Right ventricle myocardium superior (tissue), 1 donor: ENCODE results near the gene SLC35F1. TPM values are rescaled to one million over a fixed set of nuclear protein-coding genes. Genes with fewer than 3 reads are reported as not detected.
"Not testable (repeated sequence)": the region's sequence is repeated elsewhere in the genome, so short reads cannot be mapped to it uniquely, and the experiment has no call there.

Experiments used
- ATAC-seq: fragments of 200-7000 bp; cut with Tn5 transposase; one replicate; pipeline ENCODE4 v1.9.1; 2020; ENCODE audit warnings: mild to moderate bottlenecking; ENCODE audit not compliant: poor library complexity
- DNase-seq: peaks from one replicate; pipeline ENCODE4 v3.0.0-alpha.2; 2020
- intact Hi-C: fragments of 100-400 bp; cut with DNase I; formaldehyde crosslinking; loops from one replicate; pipeline ENCODE4 v1.11.2; 2022
- long read RNA-seq: library from polyadenylated mRNA; unstranded; transcript quantifications from one replicate; pipeline ENCODE4 v2.0.0, GENCODE V29; 2021
- total RNA-seq: library from RNA; stranded (reverse); fragmentation: NEBNext Ultra II Directional; extraction: Animal tissue kit (Norgen Biotek cat#: 25700); gene quantifications from one replicate; pipeline ENCODE4 v1.2.1, GENCODE V29; 2021
- donor health status: DM: no; HTN: yes; CAD: no; lungs with severe emphysema.

The SLC35F1 gene
- total RNA-seq: 4.8 TPM
- long read RNA-seq, partial matches to known transcripts: 4 of 5 reads
- long read RNA-seq, other reads (novel, unspliced or antisense): 1 of 5 reads

DNA sequence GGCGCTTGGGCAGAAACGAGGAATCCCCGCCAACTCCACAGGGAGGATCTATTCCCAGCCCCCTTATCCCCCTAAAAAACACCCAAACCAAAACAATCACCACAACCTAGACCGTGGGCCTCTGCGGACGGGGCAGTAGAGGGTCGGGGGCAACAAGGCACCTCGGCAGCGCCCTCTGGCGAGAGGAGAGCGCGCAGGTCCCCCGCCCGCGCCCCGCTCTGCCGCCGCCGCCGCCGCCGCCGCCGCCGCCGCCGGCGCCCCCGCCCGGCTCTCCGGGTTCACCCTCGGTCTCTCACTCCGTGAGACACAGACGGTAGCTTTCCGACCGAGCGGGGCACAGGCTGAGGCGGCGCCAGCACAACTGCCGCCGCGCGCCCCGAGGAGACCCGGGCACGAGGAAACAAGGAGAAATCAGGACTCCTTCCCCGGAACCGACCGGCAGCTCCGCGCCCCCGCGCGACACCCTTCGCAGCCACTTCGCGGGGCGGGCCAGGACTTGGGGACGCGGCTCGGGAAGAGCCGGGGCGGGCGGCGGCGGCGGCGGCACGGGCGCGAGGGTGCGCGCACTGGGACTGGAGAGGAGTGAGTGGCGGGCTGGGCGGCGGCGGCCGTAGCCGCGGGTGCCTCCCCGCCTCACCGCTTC is at the start of gene SLC35F1:
TSS of gene SLC35F1 (plus strand) at position 307 of the 643 bp plus-strand sequence.
- ATAC-seq: peak; percentile 83
- intact Hi-C loops: no loop called here

DNA sequence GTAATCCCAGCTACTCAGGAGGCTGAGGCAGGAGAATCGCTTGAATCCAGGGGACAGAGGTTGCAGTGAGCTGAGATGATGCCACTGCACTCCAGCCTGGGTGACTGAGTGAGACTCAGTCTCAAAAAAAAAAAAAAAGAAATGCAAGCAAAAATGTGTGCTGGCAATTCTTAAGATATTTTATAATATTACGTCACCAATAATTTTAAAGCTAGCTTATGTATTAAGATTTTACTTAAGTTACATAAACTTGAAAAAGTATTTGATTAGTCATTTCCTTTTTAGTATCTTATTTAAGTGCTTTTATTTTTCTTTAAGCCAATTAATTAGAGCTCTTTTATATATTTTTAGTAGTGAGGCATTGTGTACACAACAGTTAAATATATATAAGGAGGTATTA is 48.5 kb upstream of the SLC35F1 start:
- ATAC-seq, DNase-seq, intact Hi-C loops: not testable (repeated sequence)

More for the DNA sequence above, at the start of gene SLC35F1:
- peak; percentile 26 for DNase-seq

DNA sequence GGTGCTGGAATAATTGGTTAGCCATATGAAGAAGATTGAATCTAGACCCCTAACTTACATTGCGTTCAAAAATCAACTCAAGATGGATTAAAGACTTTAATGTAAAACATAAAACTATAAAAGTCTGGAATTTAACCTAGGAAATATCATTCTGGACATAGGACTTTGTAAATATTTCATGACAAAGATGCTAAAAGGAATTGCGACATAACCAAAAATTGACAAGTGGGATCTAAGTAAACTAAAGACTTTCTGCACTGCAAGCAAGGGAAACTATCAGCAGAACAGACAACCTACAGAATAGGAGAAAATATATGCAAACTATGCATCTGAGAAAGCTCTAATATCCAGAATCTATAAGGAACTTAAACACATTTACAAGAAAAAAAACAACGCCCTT is 45.5 kb upstream of the SLC35F1 start:
- ATAC-seq (no peak), DNase-seq (no peak)
- intact Hi-C loops: no loop called here

DNA sequence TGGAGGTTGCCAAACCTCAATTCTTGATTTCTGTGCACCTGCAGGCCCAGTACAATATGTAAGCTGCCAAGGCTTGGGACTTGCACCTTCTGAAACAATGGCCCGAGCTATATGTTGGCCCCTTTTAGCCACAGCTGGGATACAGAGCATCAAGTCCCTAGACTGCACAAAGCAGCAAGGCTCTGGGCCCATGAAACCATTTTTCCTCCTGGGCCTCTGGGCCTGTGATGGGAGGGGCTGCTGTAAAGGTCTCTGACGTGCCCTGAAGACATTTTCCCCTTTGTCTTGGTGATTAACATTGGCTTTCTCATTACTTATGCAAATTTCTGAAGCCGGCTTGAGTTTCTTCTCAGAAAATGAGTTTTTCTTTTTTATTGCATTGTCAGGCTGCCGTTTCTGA is 40.5 kb upstream of the SLC35F1 start:
- no peak for ATAC-seq
- no peak for DNase-seq
- intact Hi-C loops: no loop called here

DNA sequence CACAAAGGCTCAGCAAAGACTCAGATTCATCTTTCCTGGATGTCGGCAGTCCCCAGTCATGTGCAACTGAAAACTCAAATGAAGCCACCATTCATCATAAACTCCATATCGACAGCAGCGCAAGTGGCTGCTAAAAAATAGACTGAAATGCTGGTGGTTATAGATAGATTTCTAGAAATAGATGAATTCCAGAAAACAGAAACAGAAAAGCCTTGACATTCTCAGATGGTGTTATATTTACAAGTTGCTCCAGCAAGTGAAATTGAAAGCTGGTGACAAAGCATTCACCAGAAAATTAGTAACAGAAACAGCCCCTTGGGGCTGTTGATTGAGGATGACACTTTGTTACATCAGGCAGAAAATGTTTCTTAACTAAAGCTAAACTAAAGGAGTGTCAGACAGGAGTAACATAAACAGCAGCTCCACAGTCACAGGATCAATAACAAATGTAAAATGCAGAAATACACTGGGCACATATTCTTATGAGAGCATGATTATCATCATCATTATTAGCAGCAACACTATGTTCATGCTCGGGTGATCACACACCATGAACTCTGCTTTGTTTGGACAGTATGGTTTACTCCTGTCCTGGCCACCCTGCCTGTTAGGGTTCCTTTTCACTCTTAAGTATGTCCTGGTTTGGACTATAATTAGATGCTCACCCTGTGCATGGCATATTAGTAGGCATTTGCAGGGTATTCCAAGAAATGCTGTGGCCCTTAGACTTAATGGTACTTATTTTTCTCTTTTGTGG is 36.4 kb upstream of the SLC35F1 start:
- ATAC-seq: no peak
- intact Hi-C loops: no loop called here
- no peak for DNase-seq

DNA sequence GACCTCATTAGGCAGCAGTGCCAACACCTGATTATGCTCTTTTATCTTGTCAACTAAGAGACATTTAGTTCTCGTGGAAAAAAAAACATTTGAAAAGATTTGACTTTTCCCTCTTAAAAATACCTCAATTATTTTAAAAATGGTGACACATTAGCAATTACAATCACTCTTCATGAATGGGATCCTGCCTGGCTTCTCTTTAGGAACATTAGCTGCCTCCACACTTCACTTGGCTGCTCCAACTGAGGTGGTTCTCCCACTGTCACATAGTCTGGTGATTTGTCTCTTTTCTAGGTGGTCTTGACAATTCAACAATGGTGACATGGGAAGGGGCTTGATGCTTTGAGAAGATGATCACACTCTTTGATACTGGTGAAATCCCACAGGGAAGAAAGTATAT is 26.2 kb upstream of the SLC35F1 start:
- no peak for DNase-seq
- intact Hi-C loops: no loop called here
- no peak for ATAC-seq

DNA sequence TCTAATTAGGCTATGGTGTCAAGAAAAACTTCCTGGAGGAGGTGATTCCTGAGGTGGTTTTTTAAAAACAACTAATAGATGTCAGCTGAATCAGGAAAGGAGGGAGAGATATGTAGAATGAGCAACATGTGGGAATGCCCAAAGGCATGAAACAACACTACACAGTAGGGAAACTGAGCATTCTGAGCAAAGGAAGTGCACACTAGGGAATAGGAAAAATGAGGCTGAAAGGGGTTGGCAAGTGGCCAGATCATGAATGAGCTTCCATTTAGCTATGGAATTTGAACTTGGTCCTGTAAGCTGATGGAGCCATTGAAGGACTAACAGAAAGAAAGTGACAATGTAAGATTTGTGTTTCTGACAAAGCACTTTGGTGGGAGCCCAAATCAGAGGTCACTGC is 16.9 kb upstream of the SLC35F1 start:
- ATAC-seq (no peak), DNase-seq (no peak)
- intact Hi-C loops: no loop called here

DNA sequence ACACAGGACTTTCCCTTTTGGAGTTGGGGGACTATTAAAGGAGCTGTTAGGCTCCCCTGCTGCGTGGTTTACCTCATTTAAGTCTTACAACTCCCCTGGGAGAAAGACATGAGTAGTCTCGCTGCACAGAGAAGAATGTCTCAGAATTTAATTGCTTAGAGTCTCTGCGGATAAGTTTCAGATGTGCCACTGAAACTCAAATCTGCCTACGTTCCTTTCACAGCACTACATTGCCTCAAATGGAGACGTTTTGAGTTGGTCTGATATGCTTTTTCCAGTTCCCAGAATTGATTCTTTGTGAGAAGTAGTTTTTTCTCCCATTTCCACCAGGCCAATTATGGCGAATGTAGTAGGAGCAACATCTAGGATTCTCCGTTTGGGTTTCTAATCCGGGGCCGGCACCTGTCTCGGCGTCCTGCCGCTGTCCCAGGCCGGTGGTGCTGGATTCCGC is 532 bp upstream of the SLC35F1 start:
- DNase-seq (peak; percentile 49), ATAC-seq (peak; percentile 60)
- intact Hi-C loops: no loop called here

DNA sequence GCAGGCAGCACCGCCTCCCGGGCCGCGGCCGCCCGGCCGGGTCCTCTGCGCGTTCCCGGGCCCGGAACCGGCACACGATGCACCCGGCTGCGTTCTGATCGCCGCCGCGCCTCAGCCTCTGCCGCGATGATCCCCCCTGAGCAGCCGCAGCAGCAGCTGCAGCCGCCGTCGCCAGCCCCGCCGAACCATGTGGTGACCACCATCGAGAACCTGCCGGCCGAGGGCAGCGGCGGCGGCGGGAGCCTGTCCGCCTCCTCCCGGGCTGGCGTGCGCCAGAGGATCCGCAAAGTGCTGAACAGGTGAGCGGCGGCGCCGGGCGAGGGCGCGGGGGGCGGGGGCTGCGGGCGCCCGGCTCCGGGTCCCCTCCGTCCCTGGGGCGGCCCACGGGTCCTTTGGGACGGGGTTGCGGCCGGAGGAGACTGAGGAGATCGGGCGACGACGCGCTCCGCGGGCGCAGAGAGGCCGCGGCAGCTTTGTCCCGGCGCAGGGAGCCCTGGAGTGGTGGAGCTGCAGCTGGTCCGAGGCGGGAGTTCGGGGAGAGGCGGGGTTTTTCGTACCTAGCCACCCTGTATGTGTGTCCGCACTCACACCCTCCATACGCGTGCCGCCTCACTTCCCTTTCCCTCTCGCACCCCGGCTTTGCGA is 659 bp downstream of the SLC35F1 start:
- intact Hi-C loops: no loop called here
- ATAC-seq: peak; percentile 41

DNA sequence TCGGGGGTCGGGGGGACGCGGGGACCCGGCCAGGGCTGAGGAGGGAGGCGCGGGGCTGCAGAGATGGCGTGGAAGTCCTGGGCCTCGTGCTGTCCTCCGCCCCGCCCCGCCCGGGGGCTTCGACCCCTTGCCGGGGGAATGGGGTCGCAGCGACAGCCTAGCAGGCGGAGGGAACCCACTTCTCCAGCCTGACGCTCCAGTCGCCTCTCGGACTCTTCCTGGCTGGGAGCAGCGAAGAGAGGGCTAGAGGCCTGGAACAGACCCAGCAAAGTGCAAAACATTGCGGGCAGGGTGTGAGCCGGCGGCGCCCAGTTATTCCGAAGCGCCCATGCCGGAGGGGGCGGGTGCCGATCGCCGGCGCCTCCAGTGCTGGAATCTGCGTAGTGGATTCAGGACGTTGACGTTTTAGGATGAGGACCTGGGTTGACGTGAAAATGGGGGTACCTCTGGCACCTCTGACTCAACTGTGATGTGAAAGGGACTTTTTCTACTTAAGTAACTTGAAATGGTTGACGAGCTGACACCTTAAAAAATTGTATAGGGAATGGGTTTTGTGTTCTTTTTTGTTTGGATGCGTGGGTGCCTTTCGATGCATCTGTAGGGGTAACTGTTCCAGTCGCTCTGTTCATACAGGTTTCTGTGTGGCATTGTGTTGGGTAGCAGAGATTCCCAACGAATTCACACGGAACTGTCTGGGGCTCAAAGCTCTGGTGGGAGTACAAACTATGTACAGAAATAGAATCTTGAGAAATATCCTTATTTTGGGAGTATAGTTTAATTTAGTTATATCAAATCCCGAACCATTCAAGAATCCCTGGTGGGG is 1.4 kb downstream of the SLC35F1 start:
- DNase-seq (peak; percentile 30), ATAC-seq (no peak)
- intact Hi-C loops: no loop called here

More for the DNA sequence above, 659 bp downstream of the SLC35F1 start:
- DNase-seq: peak; percentile 31

DNA sequence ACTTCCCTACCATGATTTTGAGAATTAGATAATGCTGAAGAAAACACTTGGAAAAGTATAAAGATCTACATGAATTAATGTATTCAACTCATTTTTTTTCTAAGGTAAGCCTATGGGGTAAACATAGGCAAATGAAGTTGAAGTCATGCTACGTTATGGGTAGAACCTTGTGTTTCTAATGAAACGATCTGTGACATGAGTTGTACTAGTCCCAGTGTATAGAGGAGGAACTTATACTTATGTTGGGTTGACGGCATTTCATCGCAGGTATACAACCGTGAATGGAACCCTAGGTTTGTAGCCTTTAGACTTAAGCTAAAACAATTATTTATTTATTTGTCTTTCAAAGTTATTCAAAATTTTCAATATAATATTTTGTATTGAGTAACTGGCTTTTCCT is 2.6 kb downstream of the SLC35F1 start:
- DNase-seq (no peak), ATAC-seq (no peak)
- intact Hi-C loops: no loop called here

DNA sequence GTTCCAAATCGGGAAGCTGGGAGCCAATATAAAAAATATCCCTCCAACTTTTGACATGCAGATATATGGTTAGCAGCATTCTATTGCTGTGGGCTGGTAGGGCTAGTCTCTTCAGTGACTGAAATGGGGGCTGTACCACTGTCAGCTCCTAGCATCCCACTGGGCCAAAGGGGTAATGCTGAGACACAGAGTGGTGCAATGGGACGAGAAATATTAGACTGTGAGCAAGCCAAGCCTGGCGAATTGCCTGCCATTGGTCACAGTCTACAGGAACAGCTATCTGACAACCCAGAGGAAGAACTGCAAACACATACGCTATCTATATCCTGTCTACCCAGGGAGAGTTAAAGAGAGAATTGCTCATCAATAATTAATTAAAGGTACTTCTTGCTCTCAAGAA is 3.5 kb downstream of the SLC35F1 start:
- intact Hi-C loops: no loop called here
- DNase-seq (no peak), ATAC-seq (no peak)

DNA sequence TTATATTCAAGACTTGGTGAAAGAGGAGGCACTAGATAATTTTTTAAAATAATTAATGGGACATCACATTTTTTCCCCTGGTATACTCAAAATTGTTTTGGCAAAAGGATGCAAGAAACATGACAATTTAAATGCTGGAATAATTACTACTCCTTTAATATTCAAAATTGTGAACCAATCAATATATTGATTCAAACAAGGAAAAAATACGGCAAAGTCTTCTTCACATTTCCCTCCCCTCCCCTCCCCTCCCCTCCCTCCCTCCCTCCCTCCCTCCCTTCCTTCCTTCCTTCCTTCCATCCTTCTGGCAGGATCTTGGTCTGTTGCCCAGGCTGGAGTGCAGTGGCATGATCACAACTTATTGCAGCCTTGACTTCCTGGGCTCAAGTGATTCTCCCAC is 4.1 kb downstream of the SLC35F1 start:
- ATAC-seq (no peak), DNase-seq (no peak)
- intact Hi-C loops: no loop called here

DNA sequence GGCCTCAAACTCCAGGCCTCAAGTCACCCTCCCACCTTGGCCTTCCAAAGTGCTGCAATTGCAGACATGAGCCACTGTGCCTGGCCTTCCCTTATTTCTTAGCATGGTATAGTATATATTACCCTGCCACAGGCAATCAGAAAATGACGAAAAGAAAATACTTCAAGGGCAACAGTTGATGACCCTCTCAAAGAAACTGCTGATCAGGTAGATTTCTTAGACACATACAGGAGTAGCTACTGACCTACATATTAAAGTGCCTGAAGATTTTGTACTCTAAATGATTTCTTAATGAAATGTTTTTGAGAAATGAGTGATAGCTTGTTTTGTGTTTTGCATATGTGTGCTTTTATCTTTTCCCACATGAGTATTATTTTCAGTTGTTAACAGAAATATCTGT is 4.6 kb downstream of the SLC35F1 start:
- no peak for ATAC-seq
- intact Hi-C loops: no loop called here
- DNase-seq: no peak

DNA sequence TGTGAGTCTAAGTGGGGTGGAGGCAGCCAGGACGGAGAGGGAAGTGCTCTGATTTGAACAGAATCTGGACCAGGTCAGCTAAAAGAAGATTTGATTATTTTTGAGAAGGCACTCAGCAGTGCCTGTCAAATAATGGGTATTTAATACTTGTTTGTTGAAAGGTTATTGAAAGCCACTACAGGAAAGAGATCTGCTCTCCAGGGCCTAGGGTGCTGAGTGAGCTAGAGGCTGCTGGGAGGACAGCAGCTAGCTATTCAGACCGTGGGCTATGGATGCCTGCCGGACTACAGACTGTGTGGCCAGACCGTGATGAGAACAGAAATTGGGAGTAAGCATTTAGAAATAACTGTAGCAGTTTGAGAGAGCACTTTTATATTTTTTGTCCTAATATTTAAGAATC is 8.8 kb downstream of the SLC35F1 start:
- intact Hi-C loops: no loop called here
- ATAC-seq (no peak), DNase-seq (no peak)

DNA sequence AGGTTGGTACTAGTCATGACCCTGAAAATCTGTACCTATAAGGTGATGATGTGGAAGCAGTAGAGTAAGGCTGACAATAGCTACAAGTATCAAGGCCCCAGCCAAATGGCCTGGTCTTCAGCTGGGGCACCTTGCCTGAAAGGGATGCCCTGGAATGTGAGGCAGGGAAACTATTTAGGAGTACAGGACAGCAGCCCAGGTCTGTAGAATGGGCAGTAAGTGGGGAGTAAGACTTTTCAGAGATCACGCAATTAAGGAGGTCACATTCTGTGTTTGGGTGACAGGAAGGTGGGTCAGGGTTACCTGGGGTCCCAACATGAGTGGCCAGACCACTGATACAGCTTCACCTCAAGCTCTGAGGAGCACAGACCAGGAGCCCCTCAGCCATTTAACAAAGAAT is 9.4 kb downstream of the SLC35F1 start:
- no peak for DNase-seq
- intact Hi-C loops: no loop called here
- ATAC-seq: no peak

DNA sequence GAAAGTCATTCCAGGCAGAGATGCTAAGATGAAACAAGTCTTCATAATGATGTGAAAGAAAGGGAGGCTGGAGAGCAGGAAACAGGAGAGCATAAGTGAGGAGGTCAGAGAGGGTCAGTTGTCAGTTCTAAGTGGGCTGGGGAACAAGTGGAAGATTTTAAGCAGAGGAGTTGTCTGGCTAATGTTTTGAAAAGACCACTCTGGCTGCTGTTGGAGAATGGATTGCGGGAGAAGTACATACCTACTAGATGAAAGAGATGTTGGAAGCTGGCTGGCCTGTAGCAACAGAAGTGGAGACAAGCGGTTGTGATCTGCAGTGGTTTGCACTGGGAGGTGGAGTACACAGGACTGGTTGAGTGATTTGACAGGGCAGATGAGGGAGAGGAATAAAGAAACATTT is 10.1 kb downstream of the SLC35F1 start:
- no peak for DNase-seq
- intact Hi-C loops: no loop called here
- no peak for ATAC-seq

DNA sequence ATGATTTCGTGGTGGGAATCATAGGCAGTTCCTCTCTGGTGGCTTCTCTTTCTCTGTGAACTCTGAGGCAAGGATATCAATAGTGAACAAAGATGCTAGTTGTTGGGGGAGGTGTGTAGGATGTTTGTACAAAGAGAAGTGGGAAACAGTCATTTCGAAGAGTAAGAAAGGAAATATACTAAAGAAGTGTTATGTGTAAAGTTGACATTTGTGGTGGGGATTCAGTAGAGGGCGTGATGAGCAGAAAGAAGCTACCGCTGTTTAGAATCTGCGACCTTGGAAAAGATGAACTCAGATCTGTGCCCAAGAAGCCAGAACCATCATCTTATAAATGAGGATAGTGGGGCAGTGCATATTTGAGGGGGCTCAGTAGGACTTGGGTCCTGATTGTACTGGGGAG is 11.4 kb downstream of the SLC35F1 start:
- DNase-seq: no peak
- intact Hi-C loops: no loop called here
- no peak for ATAC-seq

DNA sequence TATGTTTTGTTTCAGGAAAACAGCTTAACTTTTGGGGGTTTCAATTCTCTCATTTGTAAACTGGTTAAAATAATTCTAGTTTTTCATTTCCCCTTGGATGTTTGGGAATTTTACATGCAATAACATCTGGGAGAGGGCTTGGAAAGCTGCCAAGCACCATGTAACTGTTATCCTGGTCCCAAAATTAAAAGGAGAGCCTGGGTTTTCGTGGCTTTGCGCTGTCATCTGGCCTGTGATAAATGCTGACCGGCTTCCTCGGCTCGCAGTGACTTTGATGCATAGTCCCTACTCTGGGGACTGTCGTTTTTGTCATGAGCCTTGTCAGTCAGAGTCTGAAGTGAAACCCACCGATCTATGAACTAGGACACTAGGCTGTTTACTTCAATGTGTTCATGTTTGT is 12.2 kb downstream of the SLC35F1 start:
- ATAC-seq (no peak), DNase-seq (no peak)
- intact Hi-C loops: no loop called here
